Measurements from ENCODE around the gene OBSL1.

DNA sequence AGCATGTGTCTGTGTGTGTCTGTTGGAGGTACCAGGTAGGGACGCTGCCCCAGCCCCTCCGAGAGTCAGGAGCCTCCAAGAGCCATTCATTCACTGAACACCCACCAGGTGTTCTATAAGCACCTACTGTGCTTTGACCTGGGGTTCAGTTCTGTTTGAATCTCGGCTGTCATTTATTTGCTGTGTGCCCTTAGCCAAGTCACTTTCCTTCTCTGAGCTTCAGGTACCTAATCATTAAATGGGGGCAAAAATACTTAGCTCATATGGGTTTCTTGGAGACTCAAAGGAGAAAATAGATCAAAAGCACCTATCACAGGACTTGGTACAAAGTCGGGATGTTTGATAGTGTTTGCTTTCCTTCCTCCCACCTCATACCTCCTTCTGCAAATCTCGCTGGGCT, 43.9 kb downstream of the OBSL1 start:
- no peak for TF ChIP-seq POLR2A (IDR thresholded peaks at IDR 0.05; ENCODE audit: low read depth, low read length)
- no peak for TF ChIP-seq POLR2AphosphoS5 (IDR thresholded peaks at IDR 0.05; ENCODE audit: low read depth, low read length)
- TF ChIP-seq TAF1 (IDR thresholded peaks at IDR 0.05; ENCODE audit: low read depth, low read length) = no peak
- no peak for TF ChIP-seq SPI1 (IDR thresholded peaks at IDR 0.05; ENCODE audit: low read depth, low read length)
- TF ChIP-seq PAX5 (IDR thresholded peaks at IDR 0.05; ENCODE audit: insufficient read depth, low read length, severe bottlenecking) = no peak

Data from GM12891 (cell line).